Measurements from ENCODE around the gene CACNA1D. TPM values are rescaled to one million over a fixed set of nuclear protein-coding genes. Genes with fewer than 3 reads are reported as not detected.

CACNA1D gene
- total and polyA plus RNA-seq, 2 donors (not counting 3 experiments of a cell fraction or from before 2014, with no cell fraction given): 0.06 TPM; not detected in 1

- dilution Hi-C loops (cut with MboI; ENCODE audit: extremely low pct_ligation_motif_present, low sequenced_read_pairs): no loop called here
These were observed 314.1 kb downstream of the CACNA1D start for GRCh38 chr3:53808496-53808895.

GRCh38 chr3:53809267-53809666, 314.9 kb downstream of the CACNA1D start:
- dilution Hi-C loops (cut with MboI; ENCODE audit: extremely low pct_ligation_motif_present, low sequenced_read_pairs) (no loop called here), intact Hi-C loops (cut with micrococcal nuclease) (no loop called here)
- Histone ChIP-seq H3K9me3 (replicated peaks; ENCODE audit: control insufficient read depth, insufficient read depth, low read length) (no peaks in the 10 kb centered on the region), H3K4me2 (ENCODE audit: insufficient read depth, low read length) (no peak overlapping the region), H3K9me1 (replicated peaks; ENCODE audit: control insufficient read depth, extremely low read depth, insufficient read depth, low read length) (no peaks in the 10 kb centered on the region), H3K27ac (ENCODE audit: insufficient read depth, low read depth, low read length) (no peak overlapping the region), H3K79me2 (ENCODE audit: control insufficient read depth, insufficient read depth, low read length) (no peaks in the 10 kb centered on the region), H2AFZ (ENCODE audit: low read depth, low read length) (no peak overlapping the region), H3K36me3 (ENCODE audit: control insufficient read depth in 2 of 2, extremely low read depth in 1 of 2, insufficient read depth in 2 of 2, low read length in 2 of 2) (no peaks in the 10 kb centered on the region), H3K27me3 (ENCODE audit: control insufficient read depth in 2 of 2, insufficient read depth in 2 of 2, low read length in 2 of 2) (no peaks in the 10 kb centered on the region), H3K9ac (replicated peaks; ENCODE audit: extremely low read depth, insufficient read depth, low read length) (no peak overlapping the region), H3K4me3 (replicated peaks in 1 of 3; ENCODE audit: insufficient read depth in 1 of 3, low read depth in 1 of 3, low read length in 3 of 3) (no peak overlapping the region), H3K4me1 (ENCODE audit: control insufficient read depth, extremely low read depth, insufficient read depth, low read length) (no peaks in the 10 kb centered on the region), H4K20me1 (replicated peaks; ENCODE audit: control insufficient read depth, extremely low read depth, insufficient read depth, low read length) (no peaks in the 10 kb centered on the region)
- TF ChIP-seq GATA2 (IDR thresholded peaks at IDR 0.05; ENCODE audit: insufficient read depth, insufficient read length, low read depth, low read length): no peak
- TF ChIP-seq POLR2AphosphoS5 (IDR thresholded peaks at IDR 0.05; ENCODE audit: insufficient read depth, low read depth, low read length): no peak
- TF ChIP-seq, protein P1, sequence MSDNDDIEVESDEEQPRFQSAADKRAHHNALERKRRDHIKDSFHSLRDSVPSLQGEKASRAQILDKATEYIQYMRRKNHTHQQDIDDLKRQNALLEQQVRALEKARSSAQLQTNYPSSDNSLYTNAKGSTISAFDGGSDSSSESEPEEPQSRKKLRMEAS (IDR thresholded peaks at IDR 0.05; ENCODE audit: insufficient read depth, insufficient read length): no peak
- TF ChIP-seq POLR2A (IDR thresholded peaks at IDR 0.05; ENCODE audit: low read depth, low read length): no peak
- no TSS peak for BruUV-seq (replicated peaks)
- FAIRE-seq: no peak
- no peak for DNase-seq (ENCODE audit: low read depth, low spot score)
- ChIA-PET CTCF (no interaction called here), POLR2A (no interaction called here)

More at GRCh38 chr3:53808496-53808895, 314.1 kb downstream of the CACNA1D start:
- H3K27me3 ChIP-seq (ENCODE audit: control insufficient read depth in 2 of 2, insufficient read depth in 2 of 2, low read length in 2 of 2): no peaks in the 10 kb centered on the region
- BruUV-seq (replicated peaks): no TSS peak
- no peak overlapping the region for H3K9ac ChIP-seq (replicated peaks; ENCODE audit: extremely low read depth, insufficient read depth, low read length)
- H3K9me3 ChIP-seq (replicated peaks; ENCODE audit: control insufficient read depth, insufficient read depth, low read length): no peaks in the 10 kb centered on the region
- TF ChIP-seq GATA2 (IDR thresholded peaks at IDR 0.05; ENCODE audit: insufficient read depth, insufficient read length, low read depth, low read length) (no peak), MYC (IDR thresholded peaks at IDR 0.05; ENCODE audit: low read depth, low read length) (no peak)
- H3K36me3 ChIP-seq (ENCODE audit: control insufficient read depth in 2 of 2, extremely low read depth in 1 of 2, insufficient read depth in 2 of 2, low read length in 2 of 2): no peaks in the 10 kb centered on the region
- H3K9me1 ChIP-seq (replicated peaks; ENCODE audit: control insufficient read depth, extremely low read depth, insufficient read depth, low read length): no peaks in the 10 kb centered on the region
- no peak overlapping the region for H3K4me2 ChIP-seq (ENCODE audit: insufficient read depth, low read length)
- H2AFZ ChIP-seq (ENCODE audit: low read depth, low read length): no peak overlapping the region
- DNase-seq (ENCODE audit: low read depth, low spot score): no peak
- intact Hi-C loops (cut with micrococcal nuclease): no loop called here
- no peak for FAIRE-seq
- ChIA-PET CTCF (no interaction called here), POLR2A (no interaction called here)
- H3K27ac ChIP-seq (ENCODE audit: insufficient read depth, low read depth, low read length): no peak overlapping the region
- H4K20me1 ChIP-seq (replicated peaks; ENCODE audit: control insufficient read depth, extremely low read depth, insufficient read depth, low read length): no peaks in the 10 kb centered on the region
- no peak overlapping the region for H3K4me3 ChIP-seq (replicated peaks in 1 of 3; ENCODE audit: insufficient read depth in 1 of 3, low read depth in 1 of 3, low read length in 3 of 3)
- no peaks in the 10 kb centered on the region for H3K79me2 ChIP-seq (ENCODE audit: control insufficient read depth, insufficient read depth, low read length)
- no peaks in the 10 kb centered on the region for H3K4me1 ChIP-seq (ENCODE audit: control insufficient read depth, extremely low read depth, insufficient read depth, low read length)
